Measurements from ENCODE around the gene PARD3B.

Gene PARD3B

GRCh38 chr2:204566439-204566838, 21.2 kb downstream of the PARD3B start:
- H3K4me3 ChIP-seq (ENCODE audit: low read length), result no peak overlapping the region
- H3K9me3 ChIP-seq (ENCODE audit: control insufficient read depth, insufficient read depth, low read length), result no peaks in the 10 kb centered on the region
- TF ChIP-seq CTCF (IDR thresholded peaks at IDR 0.05; ENCODE audit: low read depth, low read length, poor library complexity, severe bottlenecking), result no peak
- no peak for TF ChIP-seq EZH2phosphoT487 (IDR thresholded peaks at IDR 0.05; ENCODE audit: borderline replicate concordance, low read length)

GRCh38 chr2:204570421-204570820, 25.1 kb downstream of the PARD3B start:
- Histone ChIP-seq H3K27me3 (ENCODE audit: control insufficient read depth, low read length) (no peaks in the 10 kb centered on the region), H3K9me3 (ENCODE audit: control insufficient read depth, insufficient read depth, low read length) (no peaks in the 10 kb centered on the region), H3K27ac (ENCODE audit: low read depth, low read length) (no peak overlapping the region), H4K20me1 (ENCODE audit: control insufficient read depth, insufficient read depth, low read depth, low read length) (no peaks in the 10 kb centered on the region), H3K79me2 (ENCODE audit: control insufficient read depth, low read length) (no peaks in the 10 kb centered on the region), H3K4me2 (ENCODE audit: low read length) (no peak overlapping the region), H3K9me2 (replicated peaks; ENCODE audit: control insufficient read depth, low read length) (no peaks in the 10 kb centered on the region), H3K4me1 (ENCODE audit: control insufficient read depth, low read length) (no peaks in the 10 kb centered on the region), H3K36me3 (ENCODE audit: control insufficient read depth, low read length) (no peaks in the 10 kb centered on the region), H3K4me3 (ENCODE audit: low read length) (no peak overlapping the region), H3F3A (ENCODE audit: control insufficient read depth, insufficient read depth) (no peaks in the 10 kb centered on the region)
- no peak for TF ChIP-seq EZH2phosphoT487 (IDR thresholded peaks at IDR 0.05; ENCODE audit: borderline replicate concordance, low read length)
- no peak for TF ChIP-seq CTCF (IDR thresholded peaks at IDR 0.05; ENCODE audit: low read depth, low read length, poor library complexity, severe bottlenecking)

More at GRCh38 chr2:204566439-204566838, 21.2 kb downstream of the PARD3B start:
- Histone ChIP-seq H4K20me1 (ENCODE audit: control insufficient read depth, insufficient read depth, low read depth, low read length) (no peaks in the 10 kb centered on the region), H3K27ac (ENCODE audit: low read depth, low read length) (no peak overlapping the region), H3K4me1 (ENCODE audit: control insufficient read depth, low read length) (no peaks in the 10 kb centered on the region), H3F3A (ENCODE audit: control insufficient read depth, insufficient read depth) (no peaks in the 10 kb centered on the region), H3K9me2 (replicated peaks; ENCODE audit: control insufficient read depth, low read length) (no peaks in the 10 kb centered on the region), H3K79me2 (ENCODE audit: control insufficient read depth, low read length) (no peaks in the 10 kb centered on the region), H3K4me2 (ENCODE audit: low read length) (no peak overlapping the region), H3K36me3 (ENCODE audit: control insufficient read depth, low read length) (no peaks in the 10 kb centered on the region), H3K27me3 (ENCODE audit: control insufficient read depth, low read length) (no peaks in the 10 kb centered on the region)

- H3K4me3 ChIP-seq (ENCODE audit: low read length), result no peak overlapping the region
- H3K4me1 ChIP-seq (ENCODE audit: control insufficient read depth, low read length), result no peaks in the 10 kb centered on the region
- no peaks in the 10 kb centered on the region for H3K79me2 ChIP-seq (ENCODE audit: control insufficient read depth, low read length)
- H3K36me3 ChIP-seq (ENCODE audit: control insufficient read depth, low read length), result no peaks in the 10 kb centered on the region
- H4K20me1 ChIP-seq (ENCODE audit: control insufficient read depth, insufficient read depth, low read depth, low read length), result no peaks in the 10 kb centered on the region
- no peaks in the 10 kb centered on the region for H3K9me2 ChIP-seq (replicated peaks; ENCODE audit: control insufficient read depth, low read length)
- H3F3A ChIP-seq (ENCODE audit: control insufficient read depth, insufficient read depth), result no peaks in the 10 kb centered on the region
- H3K9me3 ChIP-seq (ENCODE audit: control insufficient read depth, insufficient read depth, low read length), result no peaks in the 10 kb centered on the region
- no peak overlapping the region for H3K4me2 ChIP-seq (ENCODE audit: low read length)
- TF ChIP-seq CTCF (IDR thresholded peaks at IDR 0.05; ENCODE audit: low read depth, low read length, poor library complexity, severe bottlenecking) (no peak), EZH2phosphoT487 (IDR thresholded peaks at IDR 0.05; ENCODE audit: borderline replicate concordance, low read length) (no peak)
- no peak overlapping the region for H3K27ac ChIP-seq (ENCODE audit: low read depth, low read length)
- H3K27me3 ChIP-seq (ENCODE audit: control insufficient read depth, low read length), result no peaks in the 10 kb centered on the region
Measured at GRCh38 chr2:204571041-204571440, 25.8 kb downstream of the PARD3B start.

- H3K9me2 ChIP-seq (replicated peaks; ENCODE audit: control insufficient read depth, low read length), result no peaks in the 10 kb centered on the region
- no peak for TF ChIP-seq EZH2phosphoT487 (IDR thresholded peaks at IDR 0.05; ENCODE audit: borderline replicate concordance, low read length)
- no peak for TF ChIP-seq CTCF (IDR thresholded peaks at IDR 0.05; ENCODE audit: low read depth, low read length, poor library complexity, severe bottlenecking)
- H3K4me2 ChIP-seq (ENCODE audit: low read length), result no peak overlapping the region
- no peaks in the 10 kb centered on the region for H4K20me1 ChIP-seq (ENCODE audit: control insufficient read depth, insufficient read depth, low read depth, low read length)
- no peak overlapping the region for H3K27ac ChIP-seq (ENCODE audit: low read depth, low read length)
- no peaks in the 10 kb centered on the region for H3K4me1 ChIP-seq (ENCODE audit: control insufficient read depth, low read length)
- H3K9me3 ChIP-seq (ENCODE audit: control insufficient read depth, insufficient read depth, low read length), result no peaks in the 10 kb centered on the region
- no peaks in the 10 kb centered on the region for H3K36me3 ChIP-seq (ENCODE audit: control insufficient read depth, low read length)
- H3K79me2 ChIP-seq (ENCODE audit: control insufficient read depth, low read length), result no peaks in the 10 kb centered on the region
- no peaks in the 10 kb centered on the region for H3F3A ChIP-seq (ENCODE audit: control insufficient read depth, insufficient read depth)
- no peaks in the 10 kb centered on the region for H3K27me3 ChIP-seq (ENCODE audit: control insufficient read depth, low read length)
- H3K4me3 ChIP-seq (ENCODE audit: low read length), result no peak overlapping the region
Measured at GRCh38 chr2:204571911-204572310, 26.6 kb downstream of the PARD3B start.
